CD4-positive, alpha-beta T cell (primary cell): ENCODE results near the gene RHBDL3. TPM values are rescaled to one million over a fixed set of nuclear protein-coding genes. Genes with fewer than 3 reads are reported as not detected.

Experiments used
- ATAC-seq: fragments of 200-7000 bp; cut with Tn5 transposase; one replicate; pipeline ENCODE4 v1.10.0; 2022; ENCODE audit warnings: mild to moderate bottlenecking; ENCODE audit not compliant: poor library complexity
- CTCF ChIA-PET: fragments of 350-600 bp; sonication (Branson Sonifier 250); formaldehyde crosslinking; loops from one replicate; lab custom pipeline; 2021; ENCODE audit warnings: antibody characterized with exemption, inconsistent platforms; lab: Charles Lee
- POLR2A ChIA-PET: fragments of 350-600 bp; sonication (Branson Sonifier 250); formaldehyde crosslinking; loops from one replicate; lab custom pipeline; 2021; ENCODE audit warnings: antibody characterized with exemption, inconsistent platforms; lab: Charles Lee
- DNase-seq, 14 experiments: peaks; one replicate each; pipeline ENCODE4 v3.0.0-alpha.2; 2013 to 2020; ENCODE audit warnings: mixed read lengths in 2 of 14
- H3K27ac ChIP-seq, 2 donors: one replicate each; pipeline versions ENCODE4 v1.5.1 to v1.7.0; 2013; ENCODE audit warnings: low read length in 2 of 2, low read depth in 1 of 2, mild to moderate bottlenecking in 1 of 2
- H3K27me3 ChIP-seq, 2 experiments: 1 replicate in 1 of 2; 2 replicates in 1 of 2; pipeline versions ENCODE4 v1.6.1 to v1.7.0; 2013; ENCODE audit warnings: low read length in 2 of 2, control low read depth in 1 of 2, mild to moderate bottlenecking in 1 of 2, moderate library complexity in 1 of 2; ENCODE audit not compliant: insufficient read depth in 2 of 2, control insufficient read depth in 1 of 2
- H3K36me3 ChIP-seq: one replicate; pipeline ENCODE4 v1.6.1; 2013; ENCODE audit warnings: low read length, control low read depth; ENCODE audit not compliant: insufficient read depth
- H3K4me1 ChIP-seq: one replicate; pipeline ENCODE4 v1.6.1; 2013; ENCODE audit warnings: low read length, control low read depth; ENCODE audit not compliant: insufficient read depth
- H3K4me3 ChIP-seq: one replicate; pipeline ENCODE4 v1.5.1; 2013; ENCODE audit warnings: mild to moderate bottlenecking, low read length, moderate library complexity
- H3K9me3 ChIP-seq, 2 experiments: 1 replicate in 1 of 2; 2 replicates in 1 of 2; pipeline versions ENCODE4 v1.6.1 to v1.7.0; 2013; ENCODE audit warnings: low read length in 2 of 2, mild to moderate bottlenecking in 2 of 2, control low read depth in 1 of 2, moderate library complexity in 1 of 2; ENCODE audit not compliant: control insufficient read depth in 1 of 2, insufficient read depth in 1 of 2
- H3K27ac Mint-ChIP-seq: one replicate; pipeline ENCODE4 v1.8.0; 2020; ENCODE audit warnings: mixed read lengths
- H3K27me3 Mint-ChIP-seq: one replicate; pipeline ENCODE4 v1.8.0; 2021; ENCODE audit warnings: mixed read lengths
- H3K36me3 Mint-ChIP-seq: one replicate; pipeline ENCODE4 v1.8.0; 2021; ENCODE audit warnings: low read depth, mixed read lengths
- H3K4me1 Mint-ChIP-seq: one replicate; pipeline ENCODE4 v1.8.0; 2021; ENCODE audit warnings: low read depth, mixed read lengths
- H3K4me3 Mint-ChIP-seq: one replicate; pipeline ENCODE4 v1.8.0; 2020; ENCODE audit warnings: mild to moderate bottlenecking, mixed read lengths
- H3K9me3 Mint-ChIP-seq: one replicate; pipeline ENCODE4 v1.8.0; 2020; ENCODE audit warnings: mixed read lengths
- CTCF ChIP-seq: fragments of 200-600 bp; IDR thresholded peaks from one replicate; pipeline ENCODE4 v1.8.0; 2022; ENCODE audit warnings: antibody characterized with exemption, mild to moderate bottlenecking
- intact Hi-C, 2 experiments: fragments of 100-400 bp; cut with DNase I in 1 of 2; cut with micrococcal nuclease in 1 of 2; formaldehyde crosslinking; loops; one replicate each; pipeline versions ENCODE4 v1.15.1 to v1.9.0; 2023 to 2025; cut with DNase I, micrococcal nuclease
- total RNA-seq, 174 experiments: library from RNA in 2 of 174; stranded (reverse) in 2 of 174; gene quantifications; one replicate each; pipeline ENCODE4 v1.2.3 and lab custom pipeline; 2021 to 2026

Gene RHBDL3
- total RNA-seq, 2 experiments from 2014 or later: 0.08 TPM; not detected in 1

GRCh38 chr17:32348483-32348800 is 82.8 kb downstream of the RHBDL3 start:
- POLR2A ChIA-PET: no interaction called here
- H3K27ac Mint-ChIP-seq: peak overlapping the region; percentile 95
- Histone ChIP-seq H3K4me1 (peaks cover 28% of the 10 kb centered on the region), H3K9me3 (no peaks in the 10 kb centered on the region), H3K27me3 (no peaks in the 10 kb centered on the region), H3K4me3 (no peak overlapping the region), H3K36me3 (peaks cover 12% of the 10 kb centered on the region), H3K27ac (no peak overlapping the region)
- CTCF ChIA-PET: interaction anchor here (2.0 kb wide), 1 partner anchor 96 kb away, joined by 6 read pairs; the partner anchor contains the start of gene PSMD11
- H3K27me3 Mint-ChIP-seq: no peaks in the 10 kb centered on the region
- H3K9me3 Mint-ChIP-seq: no peaks in the 10 kb centered on the region
- H3K4me1 Mint-ChIP-seq: peaks cover 31% of the 10 kb centered on the region
- DNase-seq (no peak), ATAC-seq (no peak)
- TF ChIP-seq CTCF: no peak
- H3K36me3 Mint-ChIP-seq: peaks cover 40% of the 10 kb centered on the region
- intact Hi-C loops: loop anchor here in 1 of 2 experiments (10.0 kb wide), 1 partner anchor 344 kb away; the partner anchor contains the start of gene LRRC37B
- H3K4me3 Mint-ChIP-seq: peak overlapping the region; percentile 82

GRCh38 chr17:32349503-32349853 is 83.8 kb downstream of the RHBDL3 start:
- Mint-ChIP-seq H3K9me3 (no peaks in the 10 kb centered on the region), H3K4me3 (peak overlapping the region; percentile 95), H3K4me1 (peaks cover 35% of the 10 kb centered on the region), H3K36me3 (peaks cover 50% of the 10 kb centered on the region), H3K27me3 (no peaks in the 10 kb centered on the region), H3K27ac (peak overlapping the region; percentile 95)
- Histone ChIP-seq H3K9me3 (no peaks in the 10 kb centered on the region), H3K4me1 (peaks cover 38% of the 10 kb centered on the region), H3K4me3 (peak overlapping the region; percentile 91), H3K36me3 (peaks cover 21% of the 10 kb centered on the region), H3K27me3 (no peaks in the 10 kb centered on the region), H3K27ac (peak overlapping the region; percentile 98 to 99)
- ATAC-seq: peak; percentile 15
- intact Hi-C loops: loop anchor here in 1 of 2 experiments (10.0 kb wide), 1 partner anchor 345 kb away; the partner anchor contains the start of gene LRRC37B
- no peak for TF ChIP-seq CTCF
- POLR2A ChIA-PET: interaction anchor here (2.8 kb wide), 1 partner anchor 8 kb away, joined by 33 read pairs; the partner anchor contains the start of gene C17orf75
- CTCF ChIA-PET: interaction anchor here (2.0 kb wide), 1 partner anchor 95 kb away, joined by 6 read pairs; the partner anchor contains the start of gene PSMD11
- peak in 6 of 14 experiments; percentile 4 to 24 (median 9) for DNase-seq

- peak within 1 kb of the TSS; percentile 91 for H3K4me3 ChIP-seq
- H3K27me3 ChIP-seq: no peaks in the 10 kb centered on the region
- DNase-seq (peak; percentile 90 to 98 (median 93)), ATAC-seq (peak; percentile 97)
- H3K9me3 ChIP-seq: no peaks in the 10 kb centered on the region
- POLR2A ChIA-PET: interaction anchor here (1.0 to 2.8 kb wide), 5 partner anchors 9 to 94 kb away, joined by 3 to 33 read pairs (median 4); partner anchors contain the start of genes C17orf75 and PSMD11
- intact Hi-C loops: loop anchor here (1.0 to 10.0 kb wide), 5 partner anchors 92 to 525 kb away; partner anchors contain the start of genes PSMD11 (in 2 of the 2), LRRC37B (in 1 of the 2), MYO1D (in 1 of the 2) and UTP6 (in 1 of the 2)
- peak within 1 kb of the TSS; percentile 95 for H3K27ac Mint-ChIP-seq
- CTCF ChIA-PET: interaction anchor here (1.0 to 2.1 kb wide), 4 partner anchors 9 to 527 kb away, joined by 3 to 7 read pairs (median 4); partner anchors contain the start of genes C17orf75 and MYO1D
- peaks cover 27% of the 10 kb centered on the region for H3K36me3 ChIP-seq
- H3K27me3 Mint-ChIP-seq: no peaks in the 10 kb centered on the region
- peak within 1 kb of the TSS; percentile 98 to 99 for H3K27ac ChIP-seq
- H3K4me1 ChIP-seq: peaks cover 44% of the 10 kb centered on the region
- H3K36me3 Mint-ChIP-seq: peaks cover 56% of the 10 kb centered on the region
- no peak for TF ChIP-seq CTCF
- peaks cover 41% of the 10 kb centered on the region for H3K4me1 Mint-ChIP-seq
- no peaks in the 10 kb centered on the region for H3K9me3 Mint-ChIP-seq
- peak within 1 kb of the TSS; percentile 95 for H3K4me3 Mint-ChIP-seq
Observed at GRCh38 chr17:32349854-32350665, 84.4 kb downstream of the RHBDL3 start, which contains the start of gene ZNF207. Gene ZNF207, plus strand, starts transcription at chr17:32350157. Its CDS starts 129 bp downstream, at chr17:32350286.
